IPS-15b (cell line): ENCODE measurements around the gene BMPR1A.
A peak's percentile ranks its signal among the peaks of the same experiment; 100 is the strongest.
"Not testable (repeated sequence)": the region's sequence is repeated elsewhere in the genome, so short reads cannot be mapped to it uniquely, and the experiment has no call there.

Experiments
- H3K27me3 ChIP-seq: one replicate; pipeline ENCODE4 v1.6.1; 2013; ENCODE audit warnings: low read length; ENCODE audit not compliant: control insufficient read depth, insufficient read depth
- H3K36me3 ChIP-seq: one replicate; pipeline ENCODE4 v1.6.1; 2013; ENCODE audit warnings: low read length; ENCODE audit not compliant: control insufficient read depth, insufficient read depth
- H3K4me1 ChIP-seq: one replicate; pipeline ENCODE4 v1.6.1; 2013; ENCODE audit warnings: mild to moderate bottlenecking, low read length; ENCODE audit not compliant: control insufficient read depth, insufficient read depth
- H3K4me3 ChIP-seq: one replicate; pipeline ENCODE4 v1.5.1; 2013; ENCODE audit warnings: low read depth, low read length
- H3K9ac ChIP-seq: one replicate; pipeline ENCODE4 v1.6.1; 2013; ENCODE audit warnings: low read depth, mild to moderate bottlenecking, low read length
- H3K9me3 ChIP-seq: one replicate; pipeline ENCODE4 v1.6.1; 2013; ENCODE audit warnings: mild to moderate bottlenecking, low read length; ENCODE audit not compliant: control insufficient read depth, insufficient read depth

The BMPR1A gene

DNA sequence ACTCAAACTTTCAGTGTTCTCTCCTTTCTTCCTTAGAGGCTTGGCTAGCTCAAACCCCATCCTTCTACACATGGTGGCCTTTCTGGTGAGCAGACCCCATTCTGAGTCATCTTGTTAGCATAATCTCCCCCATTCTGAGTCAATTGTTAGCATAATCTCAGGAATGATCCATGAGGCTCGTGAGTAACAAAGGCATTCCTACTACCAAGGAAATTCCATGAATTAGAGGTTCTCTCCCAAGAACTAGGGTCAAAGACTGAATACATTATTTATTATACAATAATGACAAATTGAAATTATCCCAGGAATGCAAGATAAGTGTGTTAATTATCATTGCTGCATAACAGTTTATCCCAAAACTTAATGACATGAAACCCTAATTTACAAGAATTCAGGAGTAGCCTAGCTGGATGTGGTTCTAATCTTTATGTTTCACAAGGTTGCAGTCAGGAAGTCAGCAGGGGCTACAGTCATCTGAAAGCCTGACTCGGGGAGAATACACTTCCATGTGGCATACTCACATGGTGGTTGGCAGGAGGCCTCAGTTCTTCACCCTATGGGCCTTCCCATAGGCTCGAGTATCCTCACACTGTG is 100.8 kb downstream of the BMPR1A start:
- H3K9me3 ChIP-seq: no peaks in the 10 kb centered on the region
- peak overlapping the region; percentile 8 for H3K4me3 ChIP-seq
- H3K9ac ChIP-seq: peak overlapping the region; percentile 4
- peaks cover 47% of the 10 kb centered on the region for H3K4me1 ChIP-seq
- H3K36me3 ChIP-seq: no peaks in the 10 kb centered on the region
- no peaks in the 10 kb centered on the region for H3K27me3 ChIP-seq

DNA sequence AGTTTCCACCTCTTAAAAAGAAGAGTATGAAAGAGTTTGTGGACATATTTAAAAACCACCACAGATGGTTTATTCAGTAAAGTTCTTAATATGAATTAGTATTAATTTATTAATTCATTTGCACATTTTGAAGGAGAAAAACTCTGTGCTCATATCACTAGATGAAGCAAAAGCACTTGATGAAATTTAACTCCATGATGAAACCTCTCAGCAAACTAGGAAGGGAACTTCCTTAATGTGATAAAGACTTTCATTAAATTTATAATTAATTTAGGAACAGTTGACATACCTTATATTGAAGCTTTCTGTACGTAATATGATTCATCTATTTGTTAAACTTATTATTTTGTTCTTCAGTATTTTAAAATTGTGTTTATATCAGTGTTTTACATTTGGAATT is 101.6 kb downstream of the BMPR1A start:
- H3K9me3 ChIP-seq: no peaks in the 10 kb centered on the region
- peaks cover 47% of the 10 kb centered on the region for H3K4me1 ChIP-seq
- no peaks in the 10 kb centered on the region for H3K36me3 ChIP-seq
- H3K9ac ChIP-seq: no peak overlapping the region
- H3K4me3 ChIP-seq: no peak overlapping the region
- no peaks in the 10 kb centered on the region for H3K27me3 ChIP-seq

GRCh38 chr10:86861351-86861750 is 104.9 kb downstream of the BMPR1A start:
- H3K4me1 ChIP-seq: peaks cover 51% of the 10 kb centered on the region

DNA sequence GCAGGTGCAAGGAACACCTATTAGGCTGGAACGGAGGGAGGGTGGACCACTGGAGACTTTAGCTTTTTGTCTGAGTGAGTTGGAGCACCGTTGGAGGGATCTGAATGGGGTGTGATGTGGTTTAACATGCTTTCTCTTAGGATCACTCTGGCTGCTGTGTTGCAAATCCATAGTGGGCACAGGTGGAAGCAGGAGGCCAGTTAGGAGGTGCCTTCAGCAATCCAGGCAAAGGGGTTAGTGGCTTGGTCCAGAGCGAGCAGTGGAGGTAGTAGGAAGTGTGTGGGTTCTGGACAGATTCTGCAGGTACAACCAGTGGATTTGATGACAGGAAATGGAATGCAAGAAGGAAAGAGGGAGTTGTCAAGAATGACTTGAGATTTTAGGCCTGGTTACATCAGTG is 106.0 kb downstream of the BMPR1A start:
- Histone ChIP-seq H3K9me3 (no peaks in the 10 kb centered on the region), H3K9ac (peak overlapping the region; percentile 38), H3K4me1 (peaks cover 48% of the 10 kb centered on the region), H3K27me3 (no peaks in the 10 kb centered on the region), H3K4me3 (no peak overlapping the region), H3K36me3 (no peaks in the 10 kb centered on the region)

More at GRCh38 chr10:86861351-86861750, 104.9 kb downstream of the BMPR1A start:
- Histone ChIP-seq H3K36me3 (no peaks in the 10 kb centered on the region), H3K9ac (no peak overlapping the region), H3K4me3 (no peak overlapping the region), H3K9me3 (no peaks in the 10 kb centered on the region), H3K27me3 (no peaks in the 10 kb centered on the region)

GRCh38 chr10:86862786-86863483 is 106.5 kb downstream of the BMPR1A start:
- no peaks in the 10 kb centered on the region for H3K36me3 ChIP-seq
- peak overlapping the region; percentile 38 for H3K9ac ChIP-seq
- no peaks in the 10 kb centered on the region for H3K9me3 ChIP-seq
- H3K27me3 ChIP-seq: no peaks in the 10 kb centered on the region
- H3K4me1 ChIP-seq: peaks cover 50% of the 10 kb centered on the region
- H3K4me3 ChIP-seq: no peak overlapping the region

GRCh38 chr10:86863484-86863842 is 107.0 kb downstream of the BMPR1A start:
- no peak overlapping the region for H3K9ac ChIP-seq
- H3K36me3 ChIP-seq: no peaks in the 10 kb centered on the region
- peaks cover 53% of the 10 kb centered on the region for H3K4me1 ChIP-seq
- H3K4me3 ChIP-seq: no peak overlapping the region
- no peaks in the 10 kb centered on the region for H3K27me3 ChIP-seq
- H3K9me3 ChIP-seq: no peaks in the 10 kb centered on the region

GRCh38 chr10:86865011-86865811 is 108.8 kb downstream of the BMPR1A start:
- H3K36me3 ChIP-seq, H3K9me3 ChIP-seq, H3K27me3 ChIP-seq, H3K4me3 ChIP-seq: not testable (repeated sequence)
- H3K4me1 ChIP-seq: peaks cover 56% of the 10 kb centered on the region
- peak overlapping the region; percentile 89 for H3K9ac ChIP-seq

DNA sequence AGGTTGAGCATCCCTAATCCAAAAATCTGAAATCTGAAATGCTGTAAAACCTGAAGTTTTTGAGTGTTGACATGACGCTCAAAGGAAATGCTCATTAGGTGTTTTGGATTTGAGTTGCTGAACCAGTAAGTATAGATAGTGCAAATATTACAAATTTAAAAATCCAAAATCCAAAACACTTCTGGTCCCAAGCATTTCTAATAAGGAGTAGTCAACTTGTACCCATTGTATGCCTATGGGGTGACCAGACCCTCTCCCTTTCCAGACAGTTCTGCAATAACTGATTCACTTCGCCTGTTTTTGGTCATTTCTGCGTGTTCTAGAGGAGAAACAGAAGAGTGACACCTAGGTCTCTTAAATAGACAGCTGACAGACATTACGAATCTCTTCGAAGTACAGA is 110.7 kb downstream of the BMPR1A start:
- Histone ChIP-seq H3K9me3 (no peaks in the 10 kb centered on the region), H3K27me3 (no peaks in the 10 kb centered on the region), H3K9ac (no peak overlapping the region), H3K4me1 (peaks cover 51% of the 10 kb centered on the region), H3K4me3 (no peak overlapping the region), H3K36me3 (no peaks in the 10 kb centered on the region)

GRCh38 chr10:86868353-86868752 is 111.9 kb downstream of the BMPR1A start:
- Histone ChIP-seq H3K4me3 (no peak overlapping the region), H3K36me3 (no peaks in the 10 kb centered on the region)

GRCh38 chr10:86870679-86871078 is 114.3 kb downstream of the BMPR1A start:
- Histone ChIP-seq H3K9ac (no peak overlapping the region), H3K36me3 (no peaks in the 10 kb centered on the region), H3K9me3 (no peaks in the 10 kb centered on the region), H3K27me3 (no peaks in the 10 kb centered on the region), H3K4me1 (peaks cover 29% of the 10 kb centered on the region), H3K4me3 (no peak overlapping the region)

More at GRCh38 chr10:86868353-86868752, 111.9 kb downstream of the BMPR1A start:
- Histone ChIP-seq H3K9me3 (no peaks in the 10 kb centered on the region), H3K27me3 (no peaks in the 10 kb centered on the region), H3K9ac (no peak overlapping the region), H3K4me1 (peaks cover 44% of the 10 kb centered on the region)

GRCh38 chr10:86871563-86872183 is 115.3 kb downstream of the BMPR1A start:
- H3K4me3 ChIP-seq: no peak overlapping the region
- peaks cover 3% of the 10 kb centered on the region for H3K36me3 ChIP-seq
- H3K9me3 ChIP-seq: no peaks in the 10 kb centered on the region
- no peak overlapping the region for H3K9ac ChIP-seq
- no peaks in the 10 kb centered on the region for H3K27me3 ChIP-seq
- peaks cover 23% of the 10 kb centered on the region for H3K4me1 ChIP-seq
